NB4 (cell line): Measurements from ENCODE around the gene OR5K1.
A peak's percentile ranks its signal among the peaks of the same experiment; 100 is the strongest.

Experiments used
- DNase-seq: peaks from one replicate; pipeline ENCODE4 v3.0.0; 2010; ENCODE audit warnings: low read depth
- H3K4me3 ChIP-seq: one replicate; pipeline ENCODE4 v1.5.1; 2011; ENCODE audit warnings: mild to moderate bottlenecking, low read depth, low read length, moderate library complexity
- CTCF ChIP-seq: IDR thresholded peaks from one replicate; pipeline ENCODE4 v1.5.1; 2012; ENCODE audit warnings: low read depth, low read length
- MAX ChIP-seq: IDR thresholded peaks from 2 replicates; pipeline ENCODE4 v1.6.1; 2011; ENCODE audit warnings: low read depth, low read length
- MYC ChIP-seq: IDR thresholded peaks from 2 replicates; pipeline ENCODE4 v1.6.1; 2011; ENCODE audit warnings: low read depth, low read length
- POLR2A ChIP-seq: IDR thresholded peaks from 2 replicates; pipeline ENCODE4 v1.6.1; 2011; ENCODE audit warnings: mild to moderate bottlenecking; ENCODE audit not compliant: insufficient read length; ENCODE audit errors: extremely low read depth

The OR5K1 gene

GRCh38 chr3:98514948-98515347 lies 51.9 kb downstream of the OR5K1 start:
- TF ChIP-seq MYC (no peak), CTCF (no peak), MAX (no peak), POLR2A (no peak)
- DNase-seq: no peak
- no peak overlapping the region for H3K4me3 ChIP-seq

GRCh38 chr3:98518816-98519215 lies 55.8 kb downstream of the OR5K1 start:
- H3K4me3 ChIP-seq: no peak overlapping the region
- DNase-seq: no peak
- TF ChIP-seq CTCF (no peak), POLR2A (no peak), MAX (no peak), MYC (no peak)

- DNase-seq: no peak
- no peak for TF ChIP-seq MAX
- TF ChIP-seq CTCF: no peak
- no peak for TF ChIP-seq MYC
- no peak for TF ChIP-seq POLR2A
- no peak overlapping the region for H3K4me3 ChIP-seq
Measured at GRCh38 chr3:98519351-98519750, 56.4 kb downstream of the OR5K1 start.

- TF ChIP-seq MYC: peak; percentile 13; the same call in 1 of the 2 replicates
- no peak for TF ChIP-seq POLR2A
- peak overlapping the region; percentile 96 for H3K4me3 ChIP-seq
- peak; percentile 60 for DNase-seq
Measured at GRCh38 chr3:98521897-98522543, 59.0 kb downstream of the OR5K1 start.
